ENCODE results near the gene MAPK11. TPM values are rescaled to one million over a fixed set of nuclear protein-coding genes. Genes with fewer than 3 reads are reported as not detected.

The MAPK11 gene
- total and polyA plus RNA-seq, 2 donors (not counting 1 experiment from before 2014, with no cell fraction given) = 2.6 to 7.6 TPM

- no peak overlapping the region for H3K4me2 ChIP-seq (ENCODE audit: extremely low read depth, insufficient read depth, low read length)
- no peak for DNase-seq (ENCODE audit: low read depth in 2 of 2)
- TF ChIP-seq CTCF (conservative IDR thresholded peaks at IDR 0.05 in 1 of 2, IDR thresholded peaks at IDR 0.05 in 1 of 2; ENCODE audit: low read depth in 1 of 2, low read length in 2 of 2) (no peak), EZH2 (IDR thresholded peaks at IDR 0.05; ENCODE audit: low read length, missing control alignments) (no peak)
- no peak overlapping the region for H3K27ac ChIP-seq (ENCODE audit: insufficient read depth, low read length)
- no peaks in the 10 kb centered on the region for H3K27me3 ChIP-seq (ENCODE audit: control insufficient read depth, insufficient read depth, low read length)
- H3K4me1 ChIP-seq (ENCODE audit: control insufficient read depth, extremely low read depth, insufficient read depth, low read length) = peaks cover 8% of the 10 kb centered on the region
- H3K79me2 ChIP-seq (ENCODE audit: control insufficient read depth, insufficient read depth, low read length) = peaks cover 57% of the 10 kb centered on the region
- no peaks in the 10 kb centered on the region for H4K20me1 ChIP-seq (ENCODE audit: control insufficient read depth, extremely low read depth, insufficient read depth, low read length)
- H3K9me3 ChIP-seq (ENCODE audit: control insufficient read depth, insufficient read depth, low read depth, low read length) = no peaks in the 10 kb centered on the region
- no peak overlapping the region for H3K9ac ChIP-seq (ENCODE audit: insufficient read depth, low read length)
- no peak overlapping the region for H3K4me3 ChIP-seq (replicated peaks in 1 of 4; ENCODE audit: control extremely low read depth in 1 of 4, insufficient read depth in 1 of 4, low read depth in 3 of 4, low read length in 4 of 4)
- H3K36me3 ChIP-seq (ENCODE audit: control insufficient read depth, insufficient read depth, low read length) = peaks cover 66% of the 10 kb centered on the region
- H2AFZ ChIP-seq (ENCODE audit: low read length) = no peak overlapping the region
These were observed 17.6 kb upstream of the MAPK11 start for GRCh38 chr22:50287731-50288130.

GRCh38 chr22:50286701-50287318 lies 16.6 kb upstream of the MAPK11 start:
- DNase-seq (ENCODE audit: low read depth in 2 of 2) = no peak
- Histone ChIP-seq H4K20me1 (ENCODE audit: control insufficient read depth, extremely low read depth, insufficient read depth, low read length) (no peaks in the 10 kb centered on the region), H3K36me3 (ENCODE audit: control insufficient read depth, insufficient read depth, low read length) (peaks cover 71% of the 10 kb centered on the region), H2AFZ (ENCODE audit: low read length) (no peak overlapping the region), H3K4me1 (ENCODE audit: control insufficient read depth, extremely low read depth, insufficient read depth, low read length) (peaks cover 5% of the 10 kb centered on the region), H3K27me3 (ENCODE audit: control insufficient read depth, insufficient read depth, low read length) (no peaks in the 10 kb centered on the region), H3K79me2 (ENCODE audit: control insufficient read depth, insufficient read depth, low read length) (peaks cover 48% of the 10 kb centered on the region), H3K9me3 (ENCODE audit: control insufficient read depth, insufficient read depth, low read depth, low read length) (no peaks in the 10 kb centered on the region), H3K9ac (ENCODE audit: insufficient read depth, low read length) (no peak overlapping the region), H3K4me2 (ENCODE audit: extremely low read depth, insufficient read depth, low read length) (no peak overlapping the region), H3K27ac (ENCODE audit: insufficient read depth, low read length) (no peak overlapping the region), H3K4me3 (replicated peaks in 1 of 4; ENCODE audit: control extremely low read depth in 1 of 4, insufficient read depth in 1 of 4, low read depth in 3 of 4, low read length in 4 of 4) (no peak overlapping the region)
- TF ChIP-seq EZH2 (IDR thresholded peaks at IDR 0.05; ENCODE audit: low read length, missing control alignments) (no peak), CTCF (conservative IDR thresholded peaks at IDR 0.05 in 1 of 2, IDR thresholded peaks at IDR 0.05 in 1 of 2; ENCODE audit: low read depth in 1 of 2, low read length in 2 of 2) (no peak)

GRCh38 chr22:50286275-50286674 lies 16.1 kb upstream of the MAPK11 start:
- Histone ChIP-seq H3K27me3 (ENCODE audit: control insufficient read depth, insufficient read depth, low read length) (no peaks in the 10 kb centered on the region), H3K27ac (ENCODE audit: insufficient read depth, low read length) (no peak overlapping the region), H3K4me2 (ENCODE audit: extremely low read depth, insufficient read depth, low read length) (no peak overlapping the region), H3K36me3 (ENCODE audit: control insufficient read depth, insufficient read depth, low read length) (peaks cover 73% of the 10 kb centered on the region), H3K4me1 (ENCODE audit: control insufficient read depth, extremely low read depth, insufficient read depth, low read length) (peaks cover 5% of the 10 kb centered on the region), H3K9ac (ENCODE audit: insufficient read depth, low read length) (no peak overlapping the region), H3K4me3 (replicated peaks in 1 of 4; ENCODE audit: control extremely low read depth in 1 of 4, insufficient read depth in 1 of 4, low read depth in 3 of 4, low read length in 4 of 4) (no peak overlapping the region), H3K79me2 (ENCODE audit: control insufficient read depth, insufficient read depth, low read length) (peaks cover 43% of the 10 kb centered on the region), H4K20me1 (ENCODE audit: control insufficient read depth, extremely low read depth, insufficient read depth, low read length) (no peaks in the 10 kb centered on the region), H3K9me3 (ENCODE audit: control insufficient read depth, insufficient read depth, low read depth, low read length) (no peaks in the 10 kb centered on the region), H2AFZ (ENCODE audit: low read length) (no peak overlapping the region)
- DNase-seq (ENCODE audit: low read depth in 2 of 2) = no peak
- TF ChIP-seq EZH2 (IDR thresholded peaks at IDR 0.05; ENCODE audit: low read length, missing control alignments) (no peak), CTCF (conservative IDR thresholded peaks at IDR 0.05 in 1 of 2, IDR thresholded peaks at IDR 0.05 in 1 of 2; ENCODE audit: low read depth in 1 of 2, low read length in 2 of 2) (no peak)

All from fibroblast of lung (primary cell).